Vagina (tissue), 2 donors: ENCODE measurements around the gene SFT2D3. TPM values are rescaled to one million over a fixed set of nuclear protein-coding genes. Genes with fewer than 3 reads are reported as not detected.

Source experiments
- DNase-seq, 2 donors: peaks; one replicate each; pipeline ENCODE4 v3.0.0-alpha.2; 2017; ENCODE audit errors: extremely low spot score in 2 of 2
- H3K27ac ChIP-seq: fragments of 200-600 bp; sonication (generic); one replicate; pipeline ENCODE4 v1.5.1; 2019
- H3K27me3 ChIP-seq: fragments of 200-600 bp; sonication (generic); one replicate; pipeline ENCODE4 v1.5.1; 2019
- H3K36me3 ChIP-seq, 2 donors: fragments of 200-600 bp; sonication (generic); one replicate each; pipeline ENCODE4 v1.5.1; 2017 to 2019
- H3K4me1 ChIP-seq: fragments of 200-600 bp; sonication (generic); one replicate; pipeline ENCODE4 v1.5.1; 2019
- H3K4me3 ChIP-seq, 2 donors: fragments of 200-600 bp; sonication (generic); 1 replicate in 1 of 2; 2 replicates in 1 of 2; pipeline ENCODE4 v1.5.1; 2016 to 2019
- H3K9me3 ChIP-seq: fragments of 200-600 bp; sonication (generic); one replicate; pipeline ENCODE4 v1.5.1; 2019
- POLR2A ChIP-seq, 2 donors: fragments of 450-650 bp; IDR thresholded peaks; one replicate each; pipeline ENCODE4 v1.6.1; 2017; ENCODE audit warnings: antibody characterized with exemption in 2 of 2, mild to moderate bottlenecking in 2 of 2, moderate library complexity in 2 of 2
- POLR2AphosphoS5 ChIP-seq, 2 donors: sonication (generic); formaldehyde crosslinking; IDR thresholded peaks; one replicate each; pipeline ENCODE4 v1.9.0; 2017; ENCODE audit warnings: antibody characterized with exemption in 2 of 2, mild to moderate bottlenecking in 2 of 2, low read depth in 1 of 2; ENCODE audit not compliant: insufficient read depth in 1 of 2
- intact Hi-C: fragments of 100-400 bp; cut with DNase I; formaldehyde crosslinking; loops from one replicate; pipeline ENCODE4 v1.15.1; 2023
- total RNA-seq: library from RNA; depleted of rRNA; stranded (reverse); fragments of >200 nt; gene quantifications from one replicate; pipeline ENCODE4 v1.2.3, GENCODE V29; 2016
- TF ChIP-seq, protein P1 (sequence below), 3 experiments: fragments of 450-650 bp in 2 of 3; fragments of 200-600 bp in 1 of 3; sonication (generic) in 1 of 3; IDR thresholded peaks; one replicate each; pipeline ENCODE4 v1.5.1; 2017 to 2019; ENCODE audit warnings: antibody characterized with exemption in 3 of 3, mild to moderate bottlenecking in 2 of 3, moderate library complexity in 2 of 3

SFT2D3 gene
- total RNA-seq, 1 donor from 2014 or later, result 3.7 TPM

DNA sequence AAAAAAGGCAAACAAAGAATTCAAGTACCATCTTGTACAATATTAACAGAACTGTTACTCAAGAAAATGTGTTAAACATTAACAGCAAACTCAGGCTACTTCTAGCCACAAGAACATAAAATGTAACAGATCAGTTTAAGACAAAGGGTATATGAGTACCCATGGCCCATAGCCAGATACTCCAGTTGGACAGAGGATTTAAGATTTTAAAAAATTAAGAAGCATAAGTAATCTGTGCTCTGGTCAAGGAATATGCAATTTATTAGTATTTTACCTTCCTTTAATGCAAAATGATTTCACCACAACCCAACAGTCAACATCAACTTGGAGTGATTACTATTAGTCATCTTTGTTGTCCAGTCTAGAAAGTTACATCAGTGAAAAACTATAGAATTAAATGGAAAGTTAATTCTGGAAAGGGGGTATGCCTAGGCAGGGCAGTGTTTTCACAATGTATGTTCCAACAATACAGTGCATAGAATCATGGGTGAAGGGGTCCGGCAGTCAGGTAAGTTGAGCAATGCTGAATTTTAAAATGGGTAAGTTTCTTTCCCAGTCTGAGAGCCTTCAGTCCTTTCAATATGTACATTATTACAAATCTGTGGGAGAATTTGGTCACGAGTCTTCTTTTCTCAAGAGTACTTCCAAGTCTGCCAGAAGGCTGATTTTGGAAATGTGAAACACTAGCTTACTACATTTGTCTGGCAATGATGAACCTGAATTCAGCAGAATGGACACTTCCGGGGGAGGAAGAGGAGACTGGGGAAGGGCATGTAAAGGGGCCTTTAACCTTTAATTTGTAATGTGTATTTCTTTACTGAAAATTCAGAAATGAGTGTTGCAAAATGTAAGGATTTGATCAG lies 34.5 kb downstream of the SFT2D3 start:
- TF ChIP-seq, protein P1, sequence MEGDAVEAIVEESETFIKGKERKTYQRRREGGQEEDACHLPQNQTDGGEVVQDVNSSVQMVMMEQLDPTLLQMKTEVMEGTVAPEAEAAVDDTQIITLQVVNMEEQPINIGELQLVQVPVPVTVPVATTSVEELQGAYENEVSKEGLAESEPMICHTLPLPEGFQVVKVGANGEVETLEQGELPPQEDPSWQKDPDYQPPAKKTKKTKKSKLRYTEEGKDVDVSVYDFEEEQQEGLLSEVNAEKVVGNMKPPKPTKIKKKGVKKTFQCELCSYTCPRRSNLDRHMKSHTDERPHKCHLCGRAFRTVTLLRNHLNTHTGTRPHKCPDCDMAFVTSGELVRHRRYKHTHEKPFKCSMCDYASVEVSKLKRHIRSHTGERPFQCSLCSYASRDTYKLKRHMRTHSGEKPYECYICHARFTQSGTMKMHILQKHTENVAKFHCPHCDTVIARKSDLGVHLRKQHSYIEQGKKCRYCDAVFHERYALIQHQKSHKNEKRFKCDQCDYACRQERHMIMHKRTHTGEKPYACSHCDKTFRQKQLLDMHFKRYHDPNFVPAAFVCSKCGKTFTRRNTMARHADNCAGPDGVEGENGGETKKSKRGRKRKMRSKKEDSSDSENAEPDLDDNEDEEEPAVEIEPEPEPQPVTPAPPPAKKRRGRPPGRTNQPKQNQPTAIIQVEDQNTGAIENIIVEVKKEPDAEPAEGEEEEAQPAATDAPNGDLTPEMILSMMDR (IDR thresholded peaks at IDR 0.05), result no peak
- no peak for TF ChIP-seq POLR2A (IDR thresholded peaks at IDR 0.05)
- TF ChIP-seq POLR2AphosphoS5 (IDR thresholded peaks at IDR 0.05; ENCODE audit: insufficient read depth in 1 of 2, low read depth in 1 of 2), result no peak

DNA sequence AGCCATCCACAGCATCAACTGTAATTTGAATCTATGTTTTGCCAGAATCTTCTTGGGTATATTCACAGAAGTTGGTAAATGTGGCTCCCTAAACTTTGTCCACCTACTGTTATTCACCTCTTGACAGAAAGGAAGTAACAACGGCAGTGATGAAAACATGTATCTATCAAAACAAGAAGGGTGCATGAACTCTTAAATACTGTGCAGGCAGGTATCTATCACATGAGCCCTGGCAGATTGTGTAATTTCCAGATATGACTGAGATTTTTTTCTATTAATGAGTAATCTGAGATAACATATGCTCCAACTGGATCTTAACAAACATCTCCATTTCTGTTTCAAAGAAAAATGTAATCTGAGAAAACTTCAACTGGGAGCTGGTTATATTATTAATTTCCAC lies 36.6 kb downstream of the SFT2D3 start:
- H3K4me3 ChIP-seq, result no peak overlapping the region
- no peak overlapping the region for H3K27ac ChIP-seq
- H3K4me1 ChIP-seq, result no peaks in the 10 kb centered on the region
- no peaks in the 10 kb centered on the region for H3K9me3 ChIP-seq
- H3K27me3 ChIP-seq, result no peaks in the 10 kb centered on the region
- no peak for DNase-seq
- intact Hi-C loops, result no loop called here
- TF ChIP-seq POLR2A (IDR thresholded peaks at IDR 0.05) (no peak), POLR2AphosphoS5 (IDR thresholded peaks at IDR 0.05; ENCODE audit: insufficient read depth in 1 of 2, low read depth in 1 of 2) (no peak)
- TF ChIP-seq, protein P1 (IDR thresholded peaks at IDR 0.05), result no peak
- no peaks in the 10 kb centered on the region for H3K36me3 ChIP-seq

More for the DNA sequence above, 34.5 kb downstream of the SFT2D3 start:
- Histone ChIP-seq H3K9me3 (no peaks in the 10 kb centered on the region), H3K4me1 (no peaks in the 10 kb centered on the region), H3K27me3 (no peaks in the 10 kb centered on the region), H3K36me3 (no peaks in the 10 kb centered on the region), H3K4me3 (no peak overlapping the region), H3K27ac (no peak overlapping the region)
- intact Hi-C loops, result no loop called here
- no peak for DNase-seq

DNA sequence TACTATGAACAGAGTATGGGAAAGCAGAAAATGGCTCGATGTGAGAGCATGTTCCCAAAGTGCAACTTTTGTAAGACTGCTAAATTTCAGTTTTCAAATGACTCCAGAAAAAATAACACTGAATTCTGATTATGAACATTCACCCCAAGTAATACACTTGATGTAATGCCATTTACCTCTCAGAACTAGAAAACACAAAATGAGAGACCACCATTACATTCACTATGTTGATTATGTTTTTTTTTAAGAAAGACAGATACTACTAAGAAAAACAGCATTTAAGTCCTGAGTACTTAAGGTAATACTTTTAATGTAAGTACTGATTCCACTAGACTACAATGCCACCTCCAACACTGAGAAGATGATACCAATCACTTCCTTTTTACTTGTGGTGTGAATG lies 38.5 kb downstream of the SFT2D3 start:
- H3K9me3 ChIP-seq, result no peaks in the 10 kb centered on the region
- no peak for DNase-seq
- intact Hi-C loops, result no loop called here
- H3K4me1 ChIP-seq, result no peaks in the 10 kb centered on the region
- H3K36me3 ChIP-seq, result no peaks in the 10 kb centered on the region
- TF ChIP-seq POLR2A (IDR thresholded peaks at IDR 0.05) (no peak), POLR2AphosphoS5 (IDR thresholded peaks at IDR 0.05; ENCODE audit: insufficient read depth in 1 of 2, low read depth in 1 of 2) (no peak)
- TF ChIP-seq, protein P1 (IDR thresholded peaks at IDR 0.05), result no peak
- H3K27me3 ChIP-seq, result no peaks in the 10 kb centered on the region
- H3K27ac ChIP-seq, result no peak overlapping the region
- H3K4me3 ChIP-seq, result no peak overlapping the region

DNA sequence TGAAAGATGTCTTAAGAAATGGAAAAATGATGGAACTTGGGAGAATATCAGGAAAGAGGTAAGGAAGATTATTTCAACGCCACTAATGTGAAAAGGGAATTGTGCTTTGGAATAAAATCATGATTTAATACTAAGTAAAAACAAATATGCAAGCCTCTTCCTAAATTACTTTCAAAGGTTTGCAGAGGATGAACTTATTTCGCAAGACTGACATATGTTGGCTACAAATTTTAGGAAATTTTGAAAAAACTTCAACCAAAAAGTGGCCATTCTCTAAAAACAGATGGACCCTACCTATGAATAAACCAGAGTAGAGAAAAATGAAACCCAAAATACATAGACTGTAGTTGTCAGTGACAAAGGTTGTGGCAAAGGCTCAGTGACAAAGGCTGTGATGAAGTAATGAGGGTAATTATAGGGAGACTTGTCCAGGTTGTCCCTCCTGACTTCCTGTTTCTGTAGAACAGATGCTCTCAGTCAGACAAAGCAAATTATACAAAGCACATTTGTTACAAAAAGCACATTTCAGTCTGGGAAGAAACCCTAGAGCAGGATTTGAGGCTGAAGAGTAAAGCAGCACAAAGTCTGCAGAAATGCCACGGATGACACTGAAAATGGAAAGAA lies 39.5 kb downstream of the SFT2D3 start:
- no peaks in the 10 kb centered on the region for H3K27me3 ChIP-seq
- no peak for DNase-seq

More for the DNA sequence above, 39.5 kb downstream of the SFT2D3 start:
- Histone ChIP-seq H3K36me3 (no peaks in the 10 kb centered on the region), H3K4me1 (no peaks in the 10 kb centered on the region), H3K9me3 (no peaks in the 10 kb centered on the region), H3K27ac (no peak overlapping the region), H3K4me3 (no peak overlapping the region)
- intact Hi-C loops, result no loop called here
- no peak for TF ChIP-seq POLR2AphosphoS5 (IDR thresholded peaks at IDR 0.05; ENCODE audit: insufficient read depth in 1 of 2, low read depth in 1 of 2)
- TF ChIP-seq, protein P1 (IDR thresholded peaks at IDR 0.05), result no peak
- TF ChIP-seq POLR2A (IDR thresholded peaks at IDR 0.05), result no peak
